AG09309 (cell line): ENCODE results near the gene COPG1.
A peak's percentile ranks its signal among the peaks of the same experiment; 100 is the strongest.

Experiments
- DNase-seq: peaks from one replicate; pipeline ENCODE4 v3.0.0-alpha.2; 2010; ENCODE audit warnings: low read depth
- H3K4me3 ChIP-seq: 2 replicates; pipeline ENCODE4 v1.5.1; 2011; ENCODE audit warnings: mild to moderate bottlenecking, low read depth, low read length, moderate library complexity; ENCODE audit not compliant: control insufficient read depth
- CTCF ChIP-seq: IDR thresholded peaks from 2 replicates; pipeline ENCODE4 v1.5.1; 2011; ENCODE audit warnings: mild to moderate bottlenecking, low read depth, low read length, inconsistent platforms; ENCODE audit not compliant: insufficient read depth, control insufficient read depth; ENCODE audit errors: missing control alignments

The COPG1 gene

GRCh38 chr3:129231331-129232119 is 17.9 kb upstream of the COPG1 start:
- no peak for TF ChIP-seq CTCF
- no peak for DNase-seq
- H3K4me3 ChIP-seq: no peak overlapping the region

GRCh38 chr3:129233538-129233937 is 15.9 kb upstream of the COPG1 start:
- no peak for DNase-seq
- no peak overlapping the region for H3K4me3 ChIP-seq
- TF ChIP-seq CTCF: no peak

- H3K4me3 ChIP-seq: no peak overlapping the region
- no peak for DNase-seq
- no peak for TF ChIP-seq CTCF
Observed at GRCh38 chr3:129234441-129234840, 15.0 kb upstream of the COPG1 start.

GRCh38 chr3:129235344-129235917 is 14.0 kb upstream of the COPG1 start:
- no peak for TF ChIP-seq CTCF
- no peak overlapping the region for H3K4me3 ChIP-seq
- DNase-seq: no peak

GRCh38 chr3:129238945-129239705 is 10.3 kb upstream of the COPG1 start:
- TF ChIP-seq CTCF: no peak
- DNase-seq: peak; percentile 31
- H3K4me3 ChIP-seq: no peak overlapping the region

- TF ChIP-seq CTCF: no peak
- H3K4me3 ChIP-seq: no peak overlapping the region
- no peak for DNase-seq
Observed at GRCh38 chr3:129239991-129240390, 9.4 kb upstream of the COPG1 start.
